Spleen (tissue), 11 donors: ENCODE data around the gene PYGB. TPM values are rescaled to one million over a fixed set of nuclear protein-coding genes. Genes with fewer than 3 reads are reported as not detected.
A peak's percentile ranks its signal among the peaks of the same experiment; 100 is the strongest.

ENCODE experiments used
- DNase-seq: peaks from one replicate; pipeline ENCODE4 v3.0.0-alpha.2; 2020
- H3K27ac ChIP-seq, 8 donors: fragments of 200-600 bp; sonication (generic) in 7 of 8; 1 replicate in 4 of 8; 2 replicates in 4 of 8; pipeline versions ENCODE4 v1.5.0 to v1.8.0; 2016 to 2021; ENCODE audit warnings: inconsistent platforms in 4 of 8, mild to moderate bottlenecking in 4 of 8, moderate library complexity in 1 of 8
- H3K27me3 ChIP-seq, 7 donors: fragments of 200-600 bp; sonication (generic) in 6 of 7; replicated peaks in 1 of 7; 1 replicate in 4 of 7; 2 replicates in 3 of 7; pipeline versions ENCODE4 v1.5.0 to v1.8.0; 2016 to 2021; ENCODE audit warnings: inconsistent platforms in 3 of 7, mild to moderate bottlenecking in 1 of 7
- H3K36me3 ChIP-seq, 6 donors: fragments of 200-600 bp; sonication (generic) in 5 of 6; 1 replicate in 4 of 6; 2 replicates in 2 of 6; pipeline versions ENCODE4 v1.5.0 to v1.8.0; 2016 to 2021; ENCODE audit warnings: inconsistent platforms in 2 of 6
- H3K4me1 ChIP-seq, 6 donors: fragments of 200-600 bp; sonication (generic) in 5 of 6; 1 replicate in 3 of 6; 2 replicates in 3 of 6; pipeline versions ENCODE4 v1.5.0 to v1.8.0; 2016 to 2021; ENCODE audit warnings: inconsistent platforms in 3 of 6
- H3K4me3 ChIP-seq, 8 donors: fragments of 200-600 bp; sonication (generic) in 7 of 8; 1 replicate in 4 of 8; 2 replicates in 4 of 8; pipeline versions ENCODE4 v1.5.0 to v1.8.0; 2016 to 2021; ENCODE audit warnings: inconsistent platforms in 4 of 8, mild to moderate bottlenecking in 4 of 8, moderate library complexity in 2 of 8
- H3K9me3 ChIP-seq, 8 donors: fragments of 200-600 bp; sonication (generic) in 7 of 8; 1 replicate in 4 of 8; 2 replicates in 4 of 8; pipeline versions ENCODE4 v1.5.0 to v1.8.0; 2016 to 2021; ENCODE audit warnings: inconsistent platforms in 4 of 8
- POLR2A ChIP-seq, 3 donors: fragments of 450-650 bp; IDR thresholded peaks; one replicate each; pipeline ENCODE4 v1.5.1; 2017; ENCODE audit warnings: antibody characterized with exemption in 3 of 3, mild to moderate bottlenecking in 1 of 3
- POLR2AphosphoS5 ChIP-seq, 3 donors: sonication (generic); formaldehyde crosslinking; IDR thresholded peaks; one replicate each; pipeline ENCODE4 v1.5.1; 2017; ENCODE audit warnings: antibody characterized with exemption in 3 of 3
- WGBS, 5 donors: extraction: QIAGEN DNeasy Blood & Tissue Kit in 3 of 5; methylation state at CpG; one replicate each; pipeline versions ENCODE4 v1.1.5 to v1.1.7; 2013 to 2018; 5-methylcytosine and 5-hydroxymethylcytosine counted together
- intact Hi-C: fragments of 100-400 bp; cut with DNase I; formaldehyde crosslinking; loops from one replicate; pipeline ENCODE4 v1.15.0; 2023; ENCODE audit warnings: low total_unique reads
- polyA plus RNA-seq, 3 donors: library from polyadenylated mRNA; stranded (reverse); fragments of 200-250 nt; gene quantifications; one replicate each; pipeline ENCODE4 v1.2.1, GENCODE V29; 2013
- total RNA-seq, 7 donors: library from RNA; depleted of rRNA in 3 of 7; stranded (reverse); fragments of >200 nt in 3 of 7; fragmentation: NEBNext Ultra II Directional in 4 of 7; extraction: Animal tissue kit (Norgen Biotek cat#: 25700) in 4 of 7; gene quantifications; one replicate each; pipeline versions ENCODE4 v1.1.0 to v1.2.1, GENCODE V29; 2016 to 2021
- TF ChIP-seq, protein P1 (sequence below), 11 experiments: fragments of 200-600 bp in 7 of 11; fragments of 450-650 bp in 4 of 11; sonication (generic) in 4 of 11; IDR thresholded peaks in 8 of 11; conservative IDR thresholded peaks in 3 of 11; 1 replicate in 7 of 11; 2 replicates in 4 of 11; pipeline versions ENCODE4 v1.4.0 to v1.8.0; 2016 to 2021; ENCODE audit warnings: antibody characterized with exemption in 11 of 11, inconsistent platforms in 4 of 11, mild to moderate bottlenecking in 1 of 11
- donor health status: healthy with polysubstance abuse.
- donor health status: DM: no; HTN: no; CAD: no; lungs with moderate emphysema.
- donor health status: DM: no; HTN: no; CAD: no.
- donor health status: Bipolar disorder and iron deficiency.
- donor health status: healthy.
- donor health status: DM: no; HTN: no; CAD: no.
- donor health status: DM: yes; HTN: yes; CAD: no.

Gene PYGB
- total and polyA plus RNA-seq, 10 donors: 10.5 to 47.8 (median 32.3) TPM

DNA sequence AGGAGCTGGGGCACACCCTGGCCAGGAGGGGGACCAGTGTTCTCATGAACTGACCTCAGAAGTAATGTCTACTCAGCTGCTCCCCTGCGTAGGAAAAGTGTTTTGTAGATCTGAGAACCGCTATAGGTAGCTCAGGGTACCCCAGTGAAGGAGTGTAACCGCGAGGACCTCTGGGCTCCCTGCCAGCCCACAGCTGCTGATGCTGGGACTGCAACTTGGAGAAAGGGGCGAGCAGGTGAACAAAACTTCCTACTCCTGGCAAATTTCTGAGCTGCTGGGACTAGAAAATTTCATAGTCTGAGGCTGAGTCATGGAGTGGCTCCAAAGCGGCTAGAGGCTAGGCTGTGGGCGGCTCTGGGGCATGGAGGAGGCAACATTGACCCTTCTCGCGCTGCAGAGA, 51.9 kb downstream of the PYGB start:
- Histone ChIP-seq H3K27ac (no peak overlapping the region), H3K4me1 (peaks cover 0 to 27% (median 10%) of the 10 kb centered on the region in 6 donors), H3K27me3 (no peaks in the 10 kb centered on the region), H3K36me3 (peaks cover 0 to 98% (median 29%) of the 10 kb centered on the region in 6 donors), H3K9me3 (no peaks in the 10 kb centered on the region), H3K4me3 (no peak overlapping the region)
- DNase-seq: no peak
- intact Hi-C loops: loop anchor here (5.0 kb wide), 1 partner anchor 97 kb away; no protein-coding TSS in a partner anchor
- WGBS, 5 donors: 89 to 94% (median 92%) methylated on average over 9 of the region's 9 CpGs
- TF ChIP-seq, protein P1, sequence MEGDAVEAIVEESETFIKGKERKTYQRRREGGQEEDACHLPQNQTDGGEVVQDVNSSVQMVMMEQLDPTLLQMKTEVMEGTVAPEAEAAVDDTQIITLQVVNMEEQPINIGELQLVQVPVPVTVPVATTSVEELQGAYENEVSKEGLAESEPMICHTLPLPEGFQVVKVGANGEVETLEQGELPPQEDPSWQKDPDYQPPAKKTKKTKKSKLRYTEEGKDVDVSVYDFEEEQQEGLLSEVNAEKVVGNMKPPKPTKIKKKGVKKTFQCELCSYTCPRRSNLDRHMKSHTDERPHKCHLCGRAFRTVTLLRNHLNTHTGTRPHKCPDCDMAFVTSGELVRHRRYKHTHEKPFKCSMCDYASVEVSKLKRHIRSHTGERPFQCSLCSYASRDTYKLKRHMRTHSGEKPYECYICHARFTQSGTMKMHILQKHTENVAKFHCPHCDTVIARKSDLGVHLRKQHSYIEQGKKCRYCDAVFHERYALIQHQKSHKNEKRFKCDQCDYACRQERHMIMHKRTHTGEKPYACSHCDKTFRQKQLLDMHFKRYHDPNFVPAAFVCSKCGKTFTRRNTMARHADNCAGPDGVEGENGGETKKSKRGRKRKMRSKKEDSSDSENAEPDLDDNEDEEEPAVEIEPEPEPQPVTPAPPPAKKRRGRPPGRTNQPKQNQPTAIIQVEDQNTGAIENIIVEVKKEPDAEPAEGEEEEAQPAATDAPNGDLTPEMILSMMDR (IDR thresholded peaks at IDR 0.05 in 8 of 11, conservative IDR thresholded peaks at IDR 0.05 in 3 of 11): no peak
- TF ChIP-seq POLR2A (IDR thresholded peaks at IDR 0.05) (no peak), POLR2AphosphoS5 (IDR thresholded peaks at IDR 0.05) (no peak)

DNA sequence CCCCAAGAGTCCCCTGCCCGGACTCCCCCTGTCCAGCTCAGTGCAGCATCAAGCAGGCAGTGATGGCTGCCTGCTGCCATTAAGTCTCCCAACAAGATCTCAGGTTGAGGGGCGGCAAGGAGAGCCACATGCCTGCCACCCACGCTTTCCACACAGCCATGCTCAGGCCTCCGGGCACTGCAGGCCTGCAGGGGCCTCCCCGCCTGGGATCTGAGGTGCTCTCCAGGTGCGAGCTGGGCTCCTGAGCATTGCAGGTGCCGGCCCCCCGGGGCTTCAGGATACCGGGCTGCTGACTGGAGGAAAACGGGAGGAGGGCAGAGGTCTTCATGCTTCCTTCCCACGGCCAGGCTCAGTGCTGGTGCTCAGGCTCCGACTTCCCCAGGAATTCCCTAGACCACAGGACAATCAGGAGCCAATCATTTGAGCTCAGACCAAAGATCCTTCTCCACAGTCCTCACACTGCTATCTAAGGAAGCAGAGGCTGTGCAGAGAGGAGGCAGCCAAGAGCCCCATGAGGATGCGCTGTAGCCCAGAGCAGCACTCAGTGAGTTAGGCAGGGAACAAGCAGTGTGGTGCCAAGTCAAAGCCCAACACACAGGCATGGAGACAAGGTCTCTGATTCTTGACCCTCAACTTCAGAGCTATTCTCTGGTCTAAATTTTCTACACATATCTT, 52.7 kb downstream of the PYGB start:
- no peak overlapping the region for H3K4me3 ChIP-seq
- intact Hi-C loops: no loop called here
- H3K27ac ChIP-seq: no peak overlapping the region
- H3K4me1 ChIP-seq: peaks cover 0 to 21% (median 7%) of the 10 kb centered on the region in 6 donors
- peaks cover 0 to 100% (median 29%) of the 10 kb centered on the region in 6 donors for H3K36me3 ChIP-seq
- TF ChIP-seq, protein P1 (IDR thresholded peaks at IDR 0.05 in 8 of 11, conservative IDR thresholded peaks at IDR 0.05 in 3 of 11): no peak
- TF ChIP-seq POLR2AphosphoS5 (IDR thresholded peaks at IDR 0.05): peak in 1 of 3 donors; percentile 50
- no peak for TF ChIP-seq POLR2A (IDR thresholded peaks at IDR 0.05)
- WGBS, 5 donors: 65 to 92% (median 78%) methylated on average over 7 to 13 of the region's 13 CpGs
- DNase-seq: no peak
- H3K9me3 ChIP-seq: no peaks in the 10 kb centered on the region
- no peaks in the 10 kb centered on the region for H3K27me3 ChIP-seq

DNA sequence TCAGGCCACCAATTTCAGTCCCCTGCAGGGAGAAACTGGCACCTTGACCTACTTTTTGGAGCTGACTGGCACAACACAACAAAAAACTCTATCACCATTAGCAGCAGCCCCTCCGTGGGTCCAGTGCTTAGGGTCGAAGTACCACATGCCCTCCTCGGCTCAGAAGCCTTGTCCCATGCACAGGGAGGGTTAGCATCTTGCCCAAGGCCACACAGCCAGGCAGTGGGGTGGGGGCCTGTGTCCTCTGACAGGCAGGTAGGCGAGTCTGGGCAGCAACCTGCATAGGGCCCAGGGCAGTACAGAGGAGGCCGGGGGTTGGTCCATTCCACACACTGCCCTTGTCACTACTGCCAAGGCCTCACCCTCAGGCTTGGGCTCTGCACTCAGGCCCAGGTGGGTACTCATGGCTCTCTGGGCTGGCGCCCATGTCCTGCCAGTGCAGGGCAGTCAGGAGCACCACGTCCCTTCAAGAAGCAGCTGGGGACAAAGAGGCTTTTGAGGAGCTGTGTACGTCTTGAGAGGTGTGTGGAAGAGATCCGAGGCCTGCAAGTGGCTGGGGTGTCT, 53.6 kb downstream of the PYGB start:
- no peaks in the 10 kb centered on the region for H3K9me3 ChIP-seq
- H3K27me3 ChIP-seq: no peaks in the 10 kb centered on the region
- no peak for DNase-seq
- no peak overlapping the region for H3K4me3 ChIP-seq
- peaks cover 0 to 100% (median 28%) of the 10 kb centered on the region in 6 donors for H3K36me3 ChIP-seq
- H3K27ac ChIP-seq: no peak overlapping the region
- TF ChIP-seq, protein P1 (IDR thresholded peaks at IDR 0.05 in 8 of 11, conservative IDR thresholded peaks at IDR 0.05 in 3 of 11): no peak
- TF ChIP-seq POLR2AphosphoS5 (IDR thresholded peaks at IDR 0.05): peak in 1 of 3 donors; percentile 33
- no peak for TF ChIP-seq POLR2A (IDR thresholded peaks at IDR 0.05)
- WGBS, 5 donors: 92 to 98% (median 94%) methylated on average over 3 to 9 of the region's 9 CpGs
- intact Hi-C loops: no loop called here
- H3K4me1 ChIP-seq: peaks cover 0 to 13% (median 7%) of the 10 kb centered on the region in 6 donors

DNA sequence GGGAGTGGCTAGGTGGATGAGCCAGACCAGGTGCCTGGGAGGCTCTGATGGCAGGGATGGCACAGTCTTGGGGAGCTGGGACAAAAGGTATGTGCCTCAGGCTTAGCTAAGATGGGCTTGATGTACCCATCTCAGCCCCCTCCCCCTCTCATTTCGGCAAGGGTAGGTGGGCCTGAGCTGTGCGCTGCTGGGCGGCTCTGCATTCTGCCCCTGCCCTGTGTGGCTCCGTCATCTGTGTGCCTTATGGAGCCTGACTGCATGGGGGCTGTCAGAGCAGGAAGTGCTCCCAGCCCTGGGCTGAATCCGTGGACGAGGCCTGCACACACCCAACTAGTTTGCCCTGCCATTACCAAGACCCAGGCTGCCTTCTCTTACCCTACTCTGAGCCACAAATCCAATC, 54.7 kb downstream of the PYGB start:
- Histone ChIP-seq H3K27ac (no peak overlapping the region), H3K27me3 (no peaks in the 10 kb centered on the region), H3K4me1 (peaks cover 0 to 2% (median under 1%) of the 10 kb centered on the region in 6 donors), H3K9me3 (no peaks in the 10 kb centered on the region), H3K4me3 (no peak overlapping the region), H3K36me3 (peaks cover 0 to 100% (median 23%) of the 10 kb centered on the region in 6 donors)
- WGBS, 5 donors: 88 to 95% (median 91%) methylated on average over 2 to 6 of the region's 6 CpGs
- intact Hi-C loops: no loop called here
- no peak for DNase-seq
- TF ChIP-seq POLR2AphosphoS5 (IDR thresholded peaks at IDR 0.05): no peak
